HG02938 (cell line): ENCODE measurements around the gene TRAF3.
"Not testable (repeated sequence)": the region's sequence is repeated elsewhere in the genome, so short reads cannot be mapped to it uniquely, and the experiment has no call there.

Experiments
- ATAC-seq: cut with Tn5 transposase; IDR thresholded peaks from one replicate; pipeline ENCODE4 v1.9.1; 2021; ENCODE audit warnings: mild to moderate bottlenecking, moderate library complexity; ENCODE audit not compliant: unreplicated experiment

The TRAF3 gene

DNA sequence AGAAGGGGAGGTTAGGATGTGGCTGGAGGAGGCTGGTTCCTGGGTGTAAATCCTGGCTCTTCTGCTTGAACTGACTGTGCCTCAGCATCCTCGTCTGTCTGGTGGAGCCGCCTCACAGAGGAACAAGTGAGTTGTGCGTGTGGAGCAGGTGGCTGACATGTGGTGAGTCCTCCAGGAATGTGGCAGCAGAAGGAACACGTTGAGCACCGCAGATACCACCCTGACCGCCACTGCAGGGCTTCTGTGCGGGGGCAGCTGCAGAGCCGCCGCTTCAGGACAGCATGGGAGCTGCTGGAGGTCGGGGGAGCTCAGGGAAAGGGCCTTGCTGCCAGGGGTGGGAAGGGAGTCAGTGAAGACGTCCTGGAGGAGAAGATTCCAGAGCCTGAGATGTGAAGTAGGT, 48.9 kb downstream of the TRAF3 start:
- ATAC-seq, result no peak

DNA sequence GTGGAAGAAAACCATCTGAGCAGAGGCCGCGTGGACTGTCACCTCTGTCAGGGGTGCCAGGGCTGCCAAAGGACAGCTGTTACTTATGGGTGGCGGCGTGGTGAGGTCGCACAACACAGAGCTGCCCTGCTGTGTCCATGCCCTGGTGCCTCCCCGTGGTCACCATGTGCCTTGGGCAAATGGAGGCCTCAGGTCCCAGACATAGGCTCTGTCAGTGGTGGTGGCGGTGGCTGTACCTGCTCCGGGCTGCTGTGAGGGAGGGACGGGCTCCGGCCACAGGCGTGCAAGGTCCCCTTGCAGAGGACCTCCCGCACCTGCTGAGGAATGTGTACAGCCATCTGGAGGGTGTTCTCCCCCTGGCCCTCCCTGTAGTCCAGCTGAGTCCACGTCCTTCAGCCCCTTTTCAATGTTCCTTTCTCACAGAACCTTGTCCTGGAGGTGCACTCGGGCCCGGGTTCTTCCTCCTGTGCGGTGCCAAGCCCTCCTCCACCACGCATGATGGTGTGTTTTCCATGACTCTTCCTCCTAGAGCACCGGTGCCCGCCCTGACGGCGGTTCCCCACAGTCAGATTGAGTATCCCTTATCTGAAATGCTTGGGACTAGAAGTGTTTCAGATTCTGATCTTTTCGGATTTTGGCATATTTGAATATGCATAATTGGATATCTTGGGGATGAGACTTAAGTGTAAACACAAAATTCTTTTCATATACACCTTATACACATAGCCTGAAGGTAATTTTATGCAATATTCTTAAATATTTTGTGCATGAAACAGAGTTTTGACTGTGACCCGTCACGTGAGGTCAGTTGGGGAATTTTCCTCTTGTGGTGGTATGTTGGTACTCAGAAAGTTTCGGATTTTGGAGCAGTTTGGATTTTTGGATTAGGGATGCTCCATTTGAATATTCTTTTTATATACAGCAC, 49.8 kb downstream of the TRAF3 start:
- no peak for ATAC-seq

DNA sequence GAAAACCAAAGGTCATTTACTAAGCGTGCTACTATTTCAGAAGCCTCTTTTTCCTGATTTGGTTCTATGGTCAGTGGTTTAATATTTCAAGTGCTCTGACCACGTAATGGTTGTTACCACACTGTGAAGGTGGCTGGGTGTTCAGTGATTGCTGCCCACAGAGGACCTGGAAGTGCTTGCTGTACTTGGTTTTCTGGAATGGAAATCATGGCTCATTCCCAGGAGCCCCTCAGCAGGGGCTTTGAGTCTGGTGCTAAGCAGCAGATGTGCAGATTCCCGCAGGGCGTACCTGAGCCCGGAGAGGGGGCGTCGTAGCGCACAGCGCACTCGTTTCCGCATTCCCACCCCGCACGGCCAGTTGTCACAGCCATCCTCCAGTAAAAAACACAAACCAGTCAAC, 50.5 kb downstream of the TRAF3 start:
- ATAC-seq, result no peak

DNA sequence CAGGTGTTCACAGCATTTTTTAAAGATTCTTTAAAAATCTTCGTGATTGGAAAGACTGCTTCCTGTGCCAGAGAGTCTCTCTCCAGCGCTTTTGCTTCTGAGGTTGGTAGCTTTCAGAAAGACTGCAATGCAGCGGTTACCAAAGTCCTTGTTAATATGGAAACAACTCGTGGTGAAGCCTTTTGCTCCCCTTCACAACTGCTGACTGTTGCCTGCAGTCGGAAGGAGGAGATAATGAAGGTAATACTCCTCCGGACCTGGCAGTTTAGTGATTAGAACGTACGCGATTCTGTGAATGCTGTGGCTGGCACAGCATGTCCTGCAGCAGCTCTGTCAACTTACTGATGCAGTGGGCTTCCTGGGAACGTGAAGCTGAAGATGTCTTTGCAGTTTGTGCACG, 50.9 kb downstream of the TRAF3 start:
- ATAC-seq, result no peak

DNA sequence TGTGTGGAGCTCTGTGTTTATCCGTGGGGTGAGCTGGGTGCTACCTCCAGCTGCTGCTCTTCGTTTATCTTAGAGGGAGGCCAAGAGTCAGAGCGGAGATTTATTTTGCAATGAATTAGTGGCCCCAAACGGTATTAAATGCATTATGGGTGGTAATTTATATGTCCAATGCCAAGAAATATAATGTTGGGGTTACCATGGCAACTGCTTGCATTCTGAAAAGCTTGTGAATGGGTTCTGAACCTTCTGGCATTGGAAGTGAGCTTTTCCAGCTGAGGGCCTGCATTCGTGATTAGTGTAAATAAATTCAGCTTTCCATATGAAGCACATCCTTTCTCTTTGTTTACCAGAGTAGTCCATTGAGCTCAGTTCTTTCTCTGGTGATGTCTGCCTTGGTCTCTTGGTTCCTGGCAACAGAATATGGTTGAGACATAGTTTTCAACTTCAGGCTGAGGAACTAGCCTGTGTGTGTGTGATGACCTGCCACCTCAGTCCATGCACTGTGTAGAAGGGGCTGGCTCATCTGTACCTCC, 51.8 kb downstream of the TRAF3 start:
- no peak for ATAC-seq

DNA sequence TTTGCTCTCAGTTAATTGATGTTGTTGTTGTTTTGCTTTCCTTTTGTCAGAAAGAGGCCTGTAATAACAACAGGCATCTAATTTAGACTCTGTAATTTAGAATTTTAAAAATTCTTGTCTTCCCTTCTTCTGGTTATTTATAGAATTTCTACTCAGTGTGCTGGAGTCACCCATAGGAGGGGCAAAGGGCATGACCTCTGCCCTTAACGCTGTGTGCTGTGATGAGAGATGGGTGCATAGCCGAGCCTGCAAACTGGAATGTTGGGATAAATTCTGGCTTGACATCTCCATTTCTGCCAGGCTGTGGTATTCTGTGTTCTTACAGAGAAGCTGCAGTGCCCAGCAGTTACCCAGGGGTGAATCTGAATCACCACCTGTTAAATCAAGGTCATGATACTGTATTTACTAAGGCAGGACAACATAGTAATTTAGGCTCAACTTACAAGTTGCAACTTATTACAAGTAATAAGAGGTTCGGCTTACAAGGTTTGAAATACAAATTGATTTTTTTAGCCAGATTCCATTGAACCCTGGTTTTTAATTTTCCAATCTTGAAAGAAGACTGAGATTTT, 53.3 kb downstream of the TRAF3 start:
- ATAC-seq, result no peak

DNA sequence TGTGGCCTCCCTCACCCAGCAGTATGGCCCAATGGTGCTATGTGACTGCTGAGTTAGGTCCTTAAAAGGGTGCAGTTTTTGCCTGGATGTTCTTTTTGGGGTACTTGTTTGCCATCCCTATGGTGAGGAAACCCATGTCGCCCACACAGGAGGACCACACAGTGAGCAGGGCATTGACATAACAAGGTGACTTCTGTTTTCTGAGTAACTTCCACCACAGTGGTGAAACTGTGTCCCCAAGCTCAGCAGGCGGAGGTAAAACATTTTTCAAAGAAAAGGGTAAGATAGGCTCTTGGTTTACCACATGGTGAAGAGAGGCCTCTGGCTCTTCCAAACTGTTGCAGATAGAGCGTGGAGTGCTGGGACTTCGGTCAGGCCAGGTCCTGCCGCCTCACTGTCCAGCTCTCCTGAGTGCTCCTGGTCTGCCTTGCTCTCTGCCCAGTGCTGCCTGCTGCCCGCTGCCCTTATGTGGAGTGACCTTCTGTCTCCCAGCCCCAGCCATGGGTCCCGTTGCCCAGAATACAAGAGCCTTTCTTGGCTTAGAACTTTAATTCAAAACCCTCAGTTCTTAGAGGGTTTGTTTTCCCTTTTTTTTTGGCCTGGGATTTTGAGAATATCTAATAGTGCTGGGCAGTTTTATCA, 54.0 kb downstream of the TRAF3 start:
- ATAC-seq, result no peak

DNA sequence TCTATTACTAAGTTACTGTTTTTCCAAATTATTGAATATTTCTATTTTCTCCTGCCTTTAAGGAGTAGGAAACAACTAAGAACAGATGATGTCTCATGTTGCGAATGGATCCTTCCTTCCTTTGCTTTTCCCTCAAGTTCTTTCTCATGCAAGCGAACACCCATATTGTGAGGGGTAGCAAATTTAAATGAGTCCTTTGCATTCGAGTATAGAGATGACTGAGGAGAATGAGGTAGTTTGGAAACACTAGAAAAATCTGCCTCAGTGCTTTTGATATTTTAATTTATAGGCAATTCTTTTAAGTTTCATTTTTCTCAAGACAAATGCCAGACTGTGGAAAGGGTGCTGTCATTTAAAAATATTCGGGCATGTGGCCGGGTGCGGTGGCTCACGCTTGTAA, 56.1 kb downstream of the TRAF3 start:
- ATAC-seq, result no peak

DNA sequence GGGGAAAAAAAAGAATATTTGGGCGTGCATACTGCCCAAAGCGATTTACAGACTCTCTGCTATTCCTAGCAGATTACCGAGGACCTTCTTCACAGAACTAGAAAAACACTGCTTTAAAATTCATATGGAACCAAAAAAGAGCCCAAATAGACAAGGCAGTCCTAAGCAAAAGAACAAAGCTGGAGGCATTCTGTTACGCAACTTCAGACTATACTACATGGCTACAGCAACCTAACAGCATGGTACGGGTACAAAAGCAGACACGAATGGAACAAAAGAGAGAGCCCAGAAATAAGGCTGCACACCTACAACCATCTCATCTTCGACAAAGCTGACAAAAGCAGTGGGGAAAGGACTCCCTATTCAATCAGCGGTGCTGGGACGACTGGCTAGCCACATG, 56.7 kb downstream of the TRAF3 start:
- no peak for ATAC-seq

DNA sequence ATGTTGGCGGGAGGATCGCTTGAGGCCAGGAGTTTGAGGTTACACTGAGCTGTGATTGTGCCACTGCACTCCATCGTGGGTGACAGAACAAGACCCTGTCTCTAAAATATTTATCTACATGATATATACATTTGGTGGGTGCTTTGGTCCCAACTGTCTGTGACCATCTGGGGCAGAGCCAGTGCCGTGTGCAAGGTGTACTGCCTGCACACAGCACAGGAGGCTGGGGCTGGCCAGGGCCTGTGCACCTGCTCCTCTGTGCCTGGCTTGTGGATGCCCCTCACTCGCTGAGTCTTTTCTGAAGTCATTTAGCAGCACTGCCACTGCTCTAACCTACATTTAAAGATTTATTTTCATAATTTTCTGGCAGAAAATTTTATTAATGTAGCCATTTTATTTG, 58.7 kb downstream of the TRAF3 start:
- ATAC-seq, result no peak

DNA sequence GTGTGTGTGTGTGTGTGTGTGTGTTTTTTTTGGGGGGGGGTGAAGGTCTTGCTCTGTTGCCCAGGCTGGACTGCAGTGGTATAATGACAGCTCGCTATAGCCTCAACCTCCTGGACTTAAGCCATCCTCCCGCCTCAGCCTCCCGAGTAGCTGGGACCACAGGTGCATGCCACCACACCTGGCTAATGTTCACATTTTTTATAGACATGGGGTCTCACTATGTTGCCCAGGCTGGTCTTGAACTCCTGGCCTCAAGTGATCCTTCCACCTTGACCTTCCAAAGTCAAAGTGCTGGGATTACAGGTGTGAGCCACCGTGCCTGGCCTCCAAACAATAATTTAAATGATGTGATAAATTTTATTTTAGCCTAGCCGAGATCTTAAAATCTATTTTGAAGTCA, 59.9 kb downstream of the TRAF3 start:
- ATAC-seq, result not testable (repeated sequence)

DNA sequence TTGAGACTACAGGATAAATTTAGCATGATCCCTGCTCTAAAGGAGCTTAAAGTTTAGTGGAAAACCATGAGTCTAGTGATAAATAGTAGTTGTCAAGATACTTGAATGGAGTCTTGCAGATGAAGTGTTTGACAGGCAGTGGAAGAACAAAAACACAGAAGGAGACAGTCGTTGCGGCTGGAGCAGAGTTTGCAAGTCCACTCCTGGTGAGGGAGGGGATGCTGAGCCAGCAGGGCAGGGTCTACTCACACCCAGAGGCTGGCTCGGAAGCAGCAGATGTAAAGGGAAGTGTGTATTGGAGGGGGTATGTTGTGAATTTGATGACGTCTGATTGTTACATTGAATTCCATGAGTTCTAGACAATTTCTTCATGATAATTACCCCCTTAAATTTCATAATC, 61.3 kb downstream of the TRAF3 start:
- ATAC-seq, result no peak

DNA sequence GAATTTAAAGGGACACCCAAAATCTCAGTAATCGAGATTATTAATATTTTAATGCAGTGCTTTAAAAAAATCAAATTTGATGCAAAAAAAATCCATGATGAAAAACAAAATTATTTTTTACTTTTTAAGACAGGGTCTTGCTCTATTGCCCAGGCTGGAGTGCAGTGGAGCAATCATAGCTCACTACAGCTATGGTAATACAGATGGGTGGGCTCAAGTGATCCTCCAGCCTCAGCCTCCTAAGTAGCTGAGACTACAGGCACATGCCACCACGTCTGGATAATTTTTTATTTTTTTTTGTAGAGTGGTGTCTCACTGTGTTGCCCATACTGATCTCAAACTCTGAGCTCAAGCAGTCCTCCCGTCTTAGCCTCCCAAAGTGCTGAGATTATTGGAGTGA, 62.9 kb downstream of the TRAF3 start:
- ATAC-seq, result no peak

DNA sequence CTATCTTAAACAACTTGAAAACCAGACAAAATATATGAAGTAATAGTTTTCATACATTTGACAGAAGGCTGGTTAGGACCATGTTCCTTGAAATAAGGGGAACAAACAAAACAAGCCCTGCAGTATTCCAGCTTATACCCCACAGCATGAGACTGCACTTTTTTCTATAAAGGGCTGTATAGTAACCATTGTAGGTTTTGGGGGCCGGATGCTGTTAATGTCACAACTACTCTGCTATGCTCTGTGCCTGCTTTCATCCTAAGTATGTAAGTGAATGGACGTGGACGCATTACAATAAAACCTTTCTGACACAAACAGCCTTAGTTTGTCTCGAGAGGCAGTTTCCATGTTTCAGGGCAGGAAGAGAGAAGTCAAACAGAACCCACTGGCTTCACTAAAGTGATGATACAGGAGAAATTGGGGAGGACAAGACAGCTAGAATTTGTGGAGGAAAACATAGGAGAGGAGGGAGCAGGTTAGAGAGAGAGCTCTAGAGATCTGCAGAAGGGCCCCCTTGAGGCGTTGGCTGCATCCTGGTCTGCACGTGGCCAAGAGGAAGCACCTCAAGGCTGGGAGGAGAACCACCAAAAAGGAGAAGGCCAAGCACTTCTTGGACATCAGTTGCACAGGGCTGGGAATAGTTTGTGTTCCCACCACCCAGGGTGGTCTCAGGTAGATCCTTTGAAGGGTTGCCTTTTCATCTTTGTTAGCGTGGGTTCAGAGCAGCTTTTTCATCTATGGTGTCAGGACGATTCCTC, 63.7 kb downstream of the TRAF3 start:
- ATAC-seq, result no peak

DNA sequence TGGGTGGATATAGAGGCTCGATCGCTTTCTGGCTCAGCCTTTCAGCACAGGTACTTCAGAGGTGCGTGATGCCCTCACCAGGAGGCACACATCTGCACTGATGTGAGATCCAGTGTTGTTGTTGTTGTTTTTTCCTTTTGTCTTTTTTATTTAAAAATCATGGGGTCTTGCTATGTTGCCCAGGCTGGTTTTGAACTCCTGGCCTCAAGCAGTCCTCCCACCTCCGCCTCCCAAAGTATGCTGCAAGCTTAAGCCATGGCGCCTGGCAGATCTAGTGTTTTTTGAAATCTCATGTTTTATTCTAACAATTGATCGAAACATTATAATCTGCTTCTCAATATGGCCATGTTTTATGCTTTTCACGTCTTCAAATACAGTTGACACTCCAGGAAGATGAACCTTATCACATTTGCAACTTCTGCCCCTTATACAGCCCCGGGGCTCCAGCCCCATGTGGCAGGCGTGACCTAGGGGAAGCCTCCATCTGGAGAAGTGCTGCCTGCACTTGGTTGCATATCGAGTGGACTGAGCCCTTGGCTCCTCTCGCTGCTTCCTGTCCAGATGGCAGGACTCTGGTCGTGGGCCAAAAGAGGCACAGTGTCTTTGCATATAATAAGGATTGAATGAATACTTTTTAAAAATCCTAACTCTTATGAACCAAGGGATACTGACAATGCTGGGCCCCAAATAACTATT, 71.7 kb downstream of the TRAF3 start:
- no peak for ATAC-seq

DNA sequence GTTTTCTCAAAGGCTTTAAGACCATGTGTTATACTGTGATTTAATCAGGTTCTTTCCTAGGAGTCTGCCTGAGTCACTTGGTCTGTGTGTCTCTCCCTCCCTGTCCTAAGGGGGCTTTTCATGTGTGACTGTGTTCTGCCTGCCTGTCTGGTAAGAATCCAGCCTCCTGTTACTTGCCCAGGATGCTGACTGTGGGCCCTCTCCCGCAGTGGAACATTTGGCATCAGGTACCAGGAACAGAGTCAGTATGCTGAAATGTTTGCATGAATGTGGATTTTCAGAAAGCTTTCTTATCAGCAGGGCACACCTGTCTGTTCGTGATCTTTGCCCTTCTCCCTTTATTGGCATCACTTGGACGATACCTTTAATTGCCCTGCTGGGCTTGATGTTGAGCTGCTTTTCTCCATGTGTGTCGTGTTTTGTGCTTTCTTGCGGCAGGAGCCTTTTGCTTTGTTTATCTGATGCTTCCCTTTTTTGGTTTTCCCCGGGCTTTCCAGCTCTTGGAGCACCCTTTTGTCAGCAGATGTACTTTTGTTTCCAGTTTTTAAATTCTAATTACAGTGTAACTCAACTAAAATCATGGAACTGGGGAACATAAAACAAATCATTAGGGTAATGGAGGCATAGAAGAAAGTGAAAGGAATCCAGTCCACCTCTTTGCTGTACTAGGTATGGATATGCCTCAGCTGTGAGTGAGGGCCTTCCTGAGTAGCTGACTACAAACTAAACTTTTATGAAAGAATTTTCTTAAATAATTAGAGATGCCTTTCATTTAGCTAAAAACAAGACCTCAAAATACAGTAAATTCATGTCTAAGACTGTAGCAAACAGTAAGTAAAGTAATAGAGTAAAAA, 72.5 kb downstream of the TRAF3 start:
- no peak for ATAC-seq

DNA sequence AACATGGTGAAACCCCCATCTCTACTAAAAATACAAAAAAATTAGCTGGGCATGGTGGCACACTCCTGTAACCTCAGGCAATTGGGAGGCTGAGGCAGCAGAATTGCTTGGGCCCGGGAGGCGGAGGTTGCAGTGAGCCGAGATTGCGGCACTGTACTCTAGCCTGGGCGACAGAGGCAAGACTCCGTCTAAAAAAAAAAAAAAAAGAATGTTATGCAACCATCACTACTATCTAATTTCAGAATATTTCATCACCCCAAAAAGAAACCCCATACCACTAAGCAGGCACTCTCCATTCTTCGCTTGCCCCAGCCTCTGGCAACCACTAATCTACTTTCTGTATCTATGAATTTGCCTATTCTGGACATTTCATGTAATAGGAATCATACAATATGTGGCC, 76.4 kb downstream of the TRAF3 start:
- no peak for ATAC-seq

DNA sequence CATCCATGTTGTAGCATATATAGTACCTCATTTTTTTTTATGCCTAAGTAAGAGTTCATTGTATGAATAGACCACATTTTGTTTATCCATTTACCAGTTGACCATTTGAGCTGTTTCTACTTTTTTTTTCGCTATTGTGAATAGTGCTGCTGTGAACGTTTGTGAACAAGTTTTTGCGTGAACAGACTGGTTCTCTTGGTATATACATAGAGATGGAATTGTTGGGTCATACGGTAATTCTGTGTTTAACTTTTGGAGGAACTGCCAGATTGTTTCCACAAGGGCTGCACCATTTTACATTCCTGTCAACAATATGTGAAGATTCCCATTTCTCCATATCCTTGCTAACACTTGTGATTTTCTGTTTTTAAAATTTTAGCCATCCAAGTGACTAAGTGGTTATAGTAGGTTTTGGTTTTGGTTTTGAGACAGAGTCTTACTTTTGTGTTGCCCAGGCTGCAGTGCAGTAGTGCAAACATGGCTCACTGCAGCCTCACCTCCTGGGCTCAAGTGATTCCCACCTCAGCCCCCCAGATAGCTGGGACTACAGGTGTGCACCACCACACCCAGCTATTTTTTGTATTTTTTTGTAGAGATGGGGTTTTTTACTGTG, 76.9 kb downstream of the TRAF3 start:
- ATAC-seq, result no peak

DNA sequence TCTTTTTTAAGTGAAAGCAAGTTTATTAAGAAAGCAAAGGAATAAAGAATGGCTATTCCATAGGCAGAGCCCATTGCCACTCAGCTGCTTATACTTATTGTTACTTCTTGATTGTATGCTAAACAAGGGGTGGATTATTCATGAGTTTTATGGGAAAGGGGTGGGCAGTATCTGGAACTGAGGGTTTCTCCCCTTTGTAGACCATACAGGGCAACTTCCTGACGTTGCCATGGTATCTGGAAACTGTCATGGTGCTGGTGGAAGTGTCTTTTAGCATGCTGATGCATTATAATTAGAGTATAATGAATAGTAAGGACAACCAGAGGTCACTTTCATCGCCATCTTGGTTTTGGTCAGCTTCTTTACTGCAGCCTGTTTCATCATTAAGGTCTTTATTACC, 78.9 kb downstream of the TRAF3 start:
- no peak for ATAC-seq
